NCI-H1417 (cell line): ENCODE results near the gene MTCP1.
A peak's percentile ranks its signal among the peaks of the same experiment; 100 is the strongest.

Source experiments
- DNase-seq, 3 experiments: peaks; one replicate each; lab custom pipeline; 2025; lab: John Stamatoyannopoulos, UW

MTCP1 gene

GRCh38 chrX:155070975-155071693 lies at the start of gene MTCP1, which contains the start of the genes BRCC3 and CMC4:
MTCP1 (minus strand) TSS chrX:155071136; CDS start chrX:155066010, 5,126 bp downstream.
BRCC3 (plus strand) TSS chrX:155071508; CDS start chrX:155071528, 20 bp downstream.
CMC4 (minus strand) TSS chrX:155071136; CDS start chrX:155064023, 7,113 bp downstream.
- DNase-seq: peak; percentile 87 to 99 (median 93)

- DNase-seq: no peak
Observed at GRCh38 chrX:155115174-155115819, 44.4 kb upstream of the MTCP1 start.

GRCh38 chrX:155113097-155113496 lies 42.2 kb upstream of the MTCP1 start:
- no peak for DNase-seq

GRCh38 chrX:155112171-155112570 lies 41.2 kb upstream of the MTCP1 start:
- no peak for DNase-seq

- no peak for DNase-seq
Observed at GRCh38 chrX:155108427-155108826, 37.5 kb upstream of the MTCP1 start.

- DNase-seq: no peak
Observed at GRCh38 chrX:155105919-155106318, 35.0 kb upstream of the MTCP1 start.

GRCh38 chrX:155094468-155095061 lies 23.6 kb upstream of the MTCP1 start:
- peak; percentile 24 to 64 (median 43) for DNase-seq

- no peak for DNase-seq
Observed at GRCh38 chrX:155086961-155087735, 16.2 kb upstream of the MTCP1 start.

GRCh38 chrX:155086202-155086840 lies 15.4 kb upstream of the MTCP1 start:
- peak; percentile 9 to 47 (median 22) for DNase-seq

GRCh38 chrX:155071694-155072280 lies 851 bp upstream of the MTCP1 start:
- peak in 2 of 3 experiments; percentile 75 to 78 for DNase-seq

GRCh38 chrX:155070663-155070974 lies 317 bp downstream of the MTCP1 start:
- peak in 1 of 3 experiments; percentile 76 for DNase-seq

- DNase-seq: peak in 1 of 3 experiments; percentile 39
Observed at GRCh38 chrX:155070038-155070437, 898 bp downstream of the MTCP1 start.

- DNase-seq: no peak
Observed at GRCh38 chrX:155069414-155069813, 1.5 kb downstream of the MTCP1 start.

- no peak for DNase-seq
Observed at GRCh38 chrX:155068165-155068564, 2.8 kb downstream of the MTCP1 start.

- DNase-seq: peak in 1 of 3 experiments; percentile 26
Observed at GRCh38 chrX:155065035-155065734, 5.8 kb downstream of the MTCP1 start.

GRCh38 chrX:155061760-155062159 lies 9.2 kb downstream of the MTCP1 start:
- no peak for DNase-seq

- peak; percentile 15 to 74 (median 39) for DNase-seq
Observed at GRCh38 chrX:155056877-155057792, 13.8 kb downstream of the MTCP1 start.

GRCh38 chrX:155056471-155056870 lies 14.5 kb downstream of the MTCP1 start:
- no peak for DNase-seq

- DNase-seq: no peak
Observed at GRCh38 chrX:155055494-155055893, 15.4 kb downstream of the MTCP1 start.

GRCh38 chrX:155054255-155054654 lies 16.7 kb downstream of the MTCP1 start:
- no peak for DNase-seq
